Activated CD8-positive, alpha-beta memory T cell treated with anti-CD3 and anti-CD28 coated beads, Interleukin-2, amount 50 U/mL, for 1 hour (primary cell): Measurements from ENCODE around the gene RABEP2.
"Not testable (repeated sequence)": the region's sequence is repeated elsewhere in the genome, so short reads cannot be mapped to it uniquely, and the experiment has no call there.

Experiments
- DNase-seq: peaks from one replicate; pipeline ENCODE4 v3.0.0-alpha.2; 2020; ENCODE audit errors: extremely low read depth

RABEP2 gene, protein sequence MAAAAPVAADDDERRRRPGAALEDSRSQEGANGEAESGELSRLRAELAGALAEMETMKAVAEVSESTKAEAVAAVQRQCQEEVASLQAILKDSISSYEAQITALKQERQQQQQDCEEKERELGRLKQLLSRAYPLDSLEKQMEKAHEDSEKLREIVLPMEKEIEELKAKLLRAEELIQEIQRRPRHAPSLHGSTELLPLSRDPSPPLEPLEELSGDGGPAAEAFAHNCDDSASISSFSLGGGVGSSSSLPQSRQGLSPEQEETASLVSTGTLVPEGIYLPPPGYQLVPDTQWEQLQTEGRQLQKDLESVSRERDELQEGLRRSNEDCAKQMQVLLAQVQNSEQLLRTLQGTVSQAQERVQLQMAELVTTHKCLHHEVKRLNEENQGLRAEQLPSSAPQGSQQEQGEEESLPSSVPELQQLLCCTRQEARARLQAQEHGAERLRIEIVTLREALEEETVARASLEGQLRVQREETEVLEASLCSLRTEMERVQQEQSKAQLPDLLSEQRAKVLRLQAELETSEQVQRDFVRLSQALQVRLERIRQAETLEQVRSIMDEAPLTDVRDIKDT

DNA sequence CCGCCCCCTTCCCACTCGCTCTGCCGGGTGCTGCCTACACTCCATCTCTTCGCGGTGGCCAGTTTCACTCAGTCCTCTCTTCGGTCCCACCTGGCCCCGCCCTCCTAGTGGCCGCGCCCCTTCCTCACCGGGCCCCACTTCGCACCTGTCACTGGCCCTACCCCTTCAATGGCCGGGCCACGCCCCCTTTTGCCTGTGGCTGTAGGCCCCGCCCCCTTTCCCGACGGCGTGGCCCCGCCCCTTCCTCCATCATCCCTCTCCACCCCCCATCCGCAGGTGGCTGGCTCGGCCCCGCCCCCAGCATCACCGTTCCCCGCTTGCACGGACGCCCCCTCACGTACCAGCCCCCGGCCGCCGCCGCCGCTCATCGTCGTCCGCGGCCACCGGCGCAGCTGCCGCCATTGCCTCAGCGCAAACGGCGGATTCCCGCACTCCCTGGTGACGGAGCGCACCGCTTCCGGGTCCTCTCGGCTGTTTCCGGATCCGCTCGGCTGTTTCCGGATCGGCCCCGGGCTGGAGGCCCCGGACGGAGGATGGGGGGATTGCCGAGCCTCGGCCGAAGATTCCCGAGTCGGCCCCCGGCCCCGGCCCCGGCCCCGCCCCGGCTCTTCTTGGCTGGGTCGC lies at the start of gene RABEP2:
Gene RABEP2 (minus strand): TSS at position 477 of the 624 bp plus-strand sequence. CDS start 75 bp downstream, at position 402.
- DNase-seq = peak; percentile 78

DNA sequence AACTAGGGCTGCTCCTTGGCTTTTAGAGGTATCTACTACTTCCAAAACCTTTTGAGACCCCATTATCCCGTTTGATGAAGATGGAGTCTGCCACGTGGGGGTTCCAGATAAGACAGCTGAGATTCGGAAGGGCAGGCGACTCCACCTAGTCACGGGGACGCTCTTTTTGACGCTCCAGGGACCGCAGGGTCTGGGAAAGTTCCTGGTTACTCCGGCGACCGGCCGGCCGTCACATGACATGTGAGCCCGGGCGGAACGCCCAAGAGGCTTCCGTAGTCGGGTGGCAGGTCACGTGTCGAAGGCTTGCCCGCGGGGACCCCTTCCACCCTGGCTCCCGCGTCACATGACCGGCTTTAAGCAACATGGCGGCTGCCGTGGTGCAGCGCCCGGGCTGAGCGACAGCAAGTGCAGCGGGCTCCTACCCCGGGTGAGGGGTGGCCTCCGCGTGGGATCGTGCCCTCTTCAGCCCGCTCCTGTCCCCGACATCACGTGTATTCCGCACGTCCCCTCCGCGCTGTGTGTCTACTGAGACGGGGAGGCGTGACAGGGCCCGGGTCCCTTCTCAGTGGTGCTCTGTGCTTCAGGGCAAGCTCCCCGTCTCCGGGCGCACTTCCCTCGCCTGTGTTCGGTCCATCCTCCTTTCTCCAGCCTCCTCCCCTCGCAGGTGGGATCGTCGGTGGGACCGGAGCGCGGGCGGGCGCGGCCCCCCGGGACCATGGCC lies 49.6 kb upstream of the RABEP2 start, which contains the start of gene SPNS1:
Gene SPNS1 (plus strand): TSS at position 342 of the 721 bp plus-strand sequence. CDS start 374 bp downstream, at position 716.
- DNase-seq = peak; percentile 79

DNA sequence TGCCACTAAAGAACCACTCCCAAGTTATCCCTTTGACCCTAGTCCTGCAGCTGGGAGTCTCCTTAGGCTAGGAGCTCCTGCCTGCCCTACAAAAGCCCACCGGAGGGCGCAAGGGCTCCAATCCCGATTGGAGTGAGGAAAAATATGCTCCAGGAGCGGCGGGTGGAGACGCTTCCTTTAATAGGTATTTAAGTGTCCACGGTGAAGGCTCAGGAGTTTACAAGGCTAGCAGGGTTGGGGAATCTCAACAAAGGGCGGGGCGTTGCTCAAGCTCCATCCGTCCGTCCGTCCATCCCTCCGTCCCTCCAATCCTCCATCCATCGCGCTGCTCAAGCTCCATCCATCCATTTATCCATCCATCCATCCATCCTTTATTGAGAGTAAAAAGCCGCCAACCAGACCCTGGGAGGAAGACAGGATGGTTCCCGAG lies 49.0 kb upstream of the RABEP2 start:
- DNase-seq = no peak

DNA sequence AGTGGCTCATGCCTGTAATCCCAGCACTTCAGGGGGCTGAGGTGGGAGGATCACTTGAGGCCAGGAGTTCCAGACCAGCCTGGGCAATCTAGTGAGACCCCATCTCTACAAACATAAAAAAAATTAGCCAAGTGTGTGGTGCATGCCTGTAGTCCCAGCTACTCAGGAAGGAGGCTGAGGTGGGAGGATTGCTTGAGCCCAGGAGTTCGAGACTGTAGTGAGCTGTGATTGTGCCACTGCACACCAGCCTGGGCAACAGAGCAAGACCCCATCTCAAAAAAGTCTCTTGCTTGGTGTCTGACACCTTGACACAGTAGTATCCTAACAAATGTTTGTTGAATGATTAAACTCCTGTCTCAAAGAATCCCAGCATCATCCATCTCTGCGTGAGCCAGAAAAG lies 44.7 kb upstream of the RABEP2 start:
- not testable (repeated sequence) for DNase-seq

DNA sequence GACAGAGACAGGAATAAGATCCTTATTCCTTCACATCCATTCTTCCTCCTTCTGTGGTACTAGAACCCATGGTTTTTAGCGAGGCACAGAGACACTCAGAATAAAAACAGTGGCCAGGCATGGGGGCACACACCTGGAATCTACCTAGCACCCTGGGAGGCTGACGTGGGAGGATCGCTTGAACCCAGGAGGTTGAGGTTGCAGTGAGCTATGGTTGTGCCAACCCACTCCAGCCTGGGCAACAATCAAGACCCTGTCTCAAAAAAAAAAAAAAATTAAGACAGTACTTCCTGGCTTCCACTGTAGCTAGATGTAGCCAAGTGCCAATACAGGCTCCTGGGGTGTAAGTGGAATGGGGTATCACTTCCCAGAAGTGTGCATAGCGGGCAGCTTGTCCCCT lies 42.1 kb upstream of the RABEP2 start:
- DNase-seq = no peak

DNA sequence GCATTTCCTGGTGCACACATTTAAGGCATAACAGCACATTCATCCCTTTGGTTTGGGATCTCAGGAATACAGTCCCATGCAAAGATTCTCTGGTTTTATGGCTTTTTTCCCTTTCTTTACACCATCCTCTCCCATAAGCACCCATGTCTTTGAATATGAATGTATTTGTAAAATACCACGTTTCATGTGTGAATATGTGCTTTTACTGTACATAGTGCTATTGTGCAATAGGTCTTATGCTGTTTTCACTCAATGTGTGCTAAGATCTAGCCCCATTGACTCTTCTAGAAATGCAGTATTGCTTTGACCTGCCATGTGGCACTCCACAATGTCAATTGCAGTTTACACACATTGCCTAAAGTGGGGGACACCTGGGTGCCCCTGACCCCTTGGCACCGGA lies 39.5 kb upstream of the RABEP2 start:
- no peak for DNase-seq

DNA sequence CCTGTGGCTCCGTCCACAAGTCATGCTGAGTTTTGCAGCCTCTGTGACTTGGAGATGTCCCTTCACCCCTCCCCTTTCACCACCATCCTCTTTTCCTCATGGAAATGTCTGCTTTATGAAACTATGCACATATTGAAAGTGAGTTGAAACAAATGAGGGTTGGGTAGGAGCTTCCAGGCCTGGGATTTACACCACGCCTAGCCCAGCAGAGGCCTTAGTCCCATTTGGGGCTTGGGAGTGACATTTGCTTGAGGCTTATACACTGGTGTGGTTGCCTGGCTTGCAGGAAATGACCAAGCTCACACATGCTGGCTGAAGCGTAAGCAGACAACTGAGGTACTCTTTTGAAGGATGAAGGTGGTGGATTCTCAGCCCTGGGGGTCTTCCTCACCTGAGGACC lies 39.0 kb upstream of the RABEP2 start:
- DNase-seq = no peak

DNA sequence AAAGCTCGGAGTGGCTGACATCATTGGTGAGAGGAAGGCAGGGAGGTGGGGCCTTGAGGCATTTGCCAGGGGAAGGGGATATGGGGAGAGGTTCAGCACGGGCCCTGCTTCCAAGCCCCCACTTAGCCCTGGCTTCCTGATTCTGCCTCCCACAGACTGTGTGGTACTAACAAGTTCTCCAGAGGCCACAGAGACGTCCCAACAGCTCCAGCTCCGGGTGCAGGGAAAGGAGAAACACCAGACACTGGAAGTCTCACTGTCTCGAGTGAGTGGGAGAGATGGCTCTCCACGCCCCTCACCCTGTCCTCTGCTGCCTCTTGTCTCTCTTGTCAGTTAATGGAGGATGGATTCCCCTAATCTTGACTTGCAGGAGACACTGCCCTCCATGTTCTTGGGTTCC lies 33.8 kb upstream of the RABEP2 start:
- DNase-seq = no peak

DNA sequence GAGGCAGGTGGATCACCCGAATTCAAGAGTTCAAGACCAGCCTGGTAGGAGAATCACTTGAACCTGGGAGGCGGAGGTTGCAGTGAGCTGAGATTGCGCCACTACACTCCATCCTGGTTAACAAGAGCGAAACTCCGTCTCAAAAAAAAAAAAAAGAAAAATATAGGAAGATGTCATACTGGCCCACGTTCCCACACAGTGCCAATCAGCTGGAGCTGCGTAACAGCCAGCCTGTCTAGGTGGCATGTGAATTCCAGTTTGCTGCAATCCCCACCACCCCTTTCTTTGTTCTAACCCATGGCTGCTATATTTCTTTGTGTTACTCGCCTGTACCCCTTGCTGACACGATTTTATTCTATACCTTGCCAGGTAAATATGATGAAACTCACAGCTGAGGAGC lies 33.2 kb upstream of the RABEP2 start:
- no peak for DNase-seq

DNA sequence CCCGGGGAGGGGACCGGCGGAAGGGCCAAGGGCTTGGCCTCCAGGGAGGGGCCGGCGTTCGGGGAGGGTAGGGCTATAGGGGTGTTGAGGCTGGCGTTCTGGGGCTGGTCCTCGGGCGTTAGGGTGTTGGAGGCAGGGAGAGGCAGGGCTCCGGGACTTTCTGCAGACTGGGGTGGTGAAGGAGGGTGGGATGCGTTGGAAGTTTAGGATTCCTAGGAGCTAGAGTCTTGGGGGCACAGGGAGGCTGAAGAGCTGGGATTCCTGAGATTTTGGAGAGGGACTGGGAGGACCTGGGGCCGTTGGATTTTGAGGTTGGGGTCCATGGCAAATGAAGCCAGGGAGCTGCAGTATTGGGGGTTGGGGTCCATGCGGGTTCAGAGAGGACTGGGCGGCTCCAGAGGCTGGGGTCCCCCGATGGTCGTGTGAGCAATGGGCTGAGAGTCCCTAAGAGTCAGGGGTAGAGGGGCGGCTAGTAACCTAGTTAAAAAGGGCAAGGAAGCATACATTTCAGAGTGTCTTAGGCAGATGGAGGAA lies 26.4 kb upstream of the RABEP2 start:
- no peak for DNase-seq

DNA sequence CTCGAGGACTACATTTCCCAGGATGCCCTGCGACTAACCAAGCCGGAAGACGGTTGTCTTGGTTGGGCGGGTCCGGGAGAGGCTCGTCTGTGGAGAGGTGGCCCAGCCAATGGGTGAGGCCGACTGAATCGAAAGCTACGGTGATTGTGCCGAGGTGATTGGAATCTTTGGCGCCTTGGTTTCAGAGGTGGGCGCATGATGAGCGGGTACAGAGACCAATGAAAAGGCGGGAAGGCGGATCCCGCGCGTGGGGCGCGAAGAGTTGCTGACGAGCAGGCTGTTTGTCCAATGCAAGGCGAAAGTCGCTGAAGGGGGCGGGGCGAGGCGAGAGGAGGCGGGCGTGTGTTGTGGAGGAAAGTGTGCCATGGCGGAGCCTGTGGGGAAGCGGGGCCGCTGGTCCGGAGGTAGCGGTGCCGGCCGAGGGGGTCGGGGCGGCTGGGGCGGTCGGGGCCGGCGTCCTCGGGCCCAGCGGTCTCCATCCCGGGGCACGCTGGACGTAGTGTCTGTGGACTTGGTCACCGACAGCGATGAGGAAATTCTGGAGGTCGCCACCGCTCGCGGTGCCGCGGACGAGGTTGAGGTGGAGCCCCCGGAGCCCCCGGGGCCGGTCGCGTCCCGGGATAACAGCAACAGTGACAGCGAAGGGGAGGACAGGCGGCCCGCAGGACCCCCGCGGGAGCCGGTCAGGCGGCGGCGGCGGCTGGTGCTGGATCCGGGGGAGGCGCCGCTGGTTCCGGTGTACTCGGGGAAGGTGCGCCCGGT lies 25.8 kb upstream of the RABEP2 start, which contains the start of gene NFATC2IP:
Gene NFATC2IP (plus strand): TSS at position 290 of the 762 bp plus-strand sequence. CDS start 75 bp downstream, at position 365.
- DNase-seq = peak; percentile 99

DNA sequence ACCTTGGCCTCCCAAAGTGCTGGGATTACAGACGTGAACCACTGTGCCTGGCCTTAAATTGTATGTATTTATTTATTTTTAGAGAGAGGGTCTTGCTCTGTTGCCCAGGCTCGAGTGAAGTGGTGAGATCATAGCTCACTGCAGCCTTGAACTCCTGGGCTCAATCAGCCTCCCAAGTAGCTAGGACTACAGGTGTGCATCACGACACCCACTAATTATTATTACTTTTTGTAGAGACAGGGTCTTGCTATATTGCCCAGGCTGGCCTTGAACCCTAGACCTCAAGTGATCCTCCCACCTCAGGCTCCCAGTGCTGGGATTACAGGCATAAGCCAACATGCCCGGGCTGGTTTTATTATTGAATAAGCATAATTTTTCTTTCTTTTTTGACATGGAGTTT lies 21.6 kb upstream of the RABEP2 start:
- no peak for DNase-seq

DNA sequence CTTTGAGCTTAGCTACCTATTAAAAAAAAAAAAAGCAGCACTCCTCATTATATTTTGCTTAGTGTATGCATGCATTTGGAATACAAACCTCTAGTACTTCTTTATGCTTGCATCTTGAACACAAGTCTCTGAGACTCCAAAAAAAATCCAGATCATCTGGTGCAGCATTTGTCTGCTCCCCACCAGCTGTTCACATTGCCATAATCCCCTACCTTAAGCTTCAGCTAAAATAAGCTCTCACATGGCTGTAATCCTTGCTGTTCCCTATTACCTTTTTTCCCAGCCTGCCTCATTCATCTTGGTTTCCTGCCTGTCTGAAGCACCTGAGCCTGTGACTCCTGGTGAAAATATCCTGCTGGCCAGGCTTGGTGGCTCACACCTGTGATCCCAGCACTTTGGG lies 18.2 kb upstream of the RABEP2 start:
- DNase-seq = no peak

DNA sequence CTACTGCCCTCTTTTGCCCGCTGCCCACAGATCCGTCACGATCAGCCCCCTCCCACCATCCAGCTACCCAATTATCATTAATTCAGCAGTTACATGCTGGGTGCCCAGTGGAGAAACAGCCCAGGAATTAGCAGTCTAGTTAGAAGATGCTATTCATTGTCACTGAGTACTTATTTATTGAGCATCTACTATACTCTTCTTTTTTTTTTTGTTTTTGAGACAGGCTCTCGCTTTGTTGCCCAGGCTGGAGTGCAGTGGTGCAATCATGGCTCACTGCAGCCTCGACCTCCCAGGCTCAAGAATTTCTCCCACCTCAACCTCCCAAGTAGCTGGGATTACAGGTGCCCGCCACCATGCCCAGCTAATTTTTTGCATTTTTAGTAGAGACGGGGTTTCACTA lies 14.8 kb upstream of the RABEP2 start:
- DNase-seq = not testable (repeated sequence)

DNA sequence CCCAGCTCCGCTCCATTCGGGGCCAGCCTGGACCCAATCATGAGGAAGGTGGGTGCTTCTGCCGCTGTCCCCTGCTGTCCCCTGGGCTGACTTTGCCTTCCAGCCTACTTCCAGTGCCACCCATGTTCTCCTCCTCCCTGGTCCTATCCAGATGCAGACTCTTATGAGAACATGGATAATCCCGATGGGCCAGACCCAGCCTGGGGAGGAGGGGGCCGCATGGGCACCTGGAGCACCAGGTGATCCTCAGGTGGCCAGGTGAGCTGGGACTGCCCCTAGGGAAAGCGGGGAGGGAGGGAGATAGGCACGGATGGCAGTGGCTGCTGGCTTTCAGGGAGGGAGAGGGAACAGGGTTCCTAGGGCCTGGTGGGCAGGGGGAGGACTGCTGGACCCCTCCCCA lies 13.7 kb upstream of the RABEP2 start:
- no peak for DNase-seq

DNA sequence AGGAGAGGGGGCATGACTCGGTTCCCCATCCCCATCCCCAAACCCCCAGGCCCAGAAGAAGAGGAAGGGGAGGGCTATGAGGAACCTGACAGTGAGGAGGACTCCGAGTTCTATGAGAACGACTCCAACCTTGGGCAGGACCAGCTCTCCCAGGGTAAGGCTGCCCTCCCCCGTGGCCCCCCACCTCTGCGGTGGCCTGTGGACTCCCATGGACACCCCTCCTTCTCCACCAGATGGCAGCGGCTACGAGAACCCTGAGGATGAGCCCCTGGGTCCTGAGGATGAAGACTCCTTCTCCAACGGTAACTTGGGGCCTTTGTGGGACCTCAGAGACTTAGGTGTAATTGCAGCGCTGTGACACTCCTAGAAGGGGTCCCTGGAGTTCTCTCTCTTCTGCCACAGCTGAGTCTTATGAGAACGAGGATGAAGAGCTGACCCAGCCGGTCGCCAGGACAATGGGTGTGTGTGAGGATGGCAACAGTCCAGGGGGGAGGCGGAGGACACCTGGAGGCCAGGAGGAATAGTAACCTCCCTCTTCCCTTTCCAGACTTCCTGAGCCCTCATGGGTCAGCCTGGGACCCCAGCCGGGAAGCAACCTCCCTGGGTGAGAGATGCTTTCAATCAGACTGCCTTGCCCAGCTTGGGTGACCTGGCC lies 12.3 kb upstream of the RABEP2 start:
- DNase-seq = no peak

DNA sequence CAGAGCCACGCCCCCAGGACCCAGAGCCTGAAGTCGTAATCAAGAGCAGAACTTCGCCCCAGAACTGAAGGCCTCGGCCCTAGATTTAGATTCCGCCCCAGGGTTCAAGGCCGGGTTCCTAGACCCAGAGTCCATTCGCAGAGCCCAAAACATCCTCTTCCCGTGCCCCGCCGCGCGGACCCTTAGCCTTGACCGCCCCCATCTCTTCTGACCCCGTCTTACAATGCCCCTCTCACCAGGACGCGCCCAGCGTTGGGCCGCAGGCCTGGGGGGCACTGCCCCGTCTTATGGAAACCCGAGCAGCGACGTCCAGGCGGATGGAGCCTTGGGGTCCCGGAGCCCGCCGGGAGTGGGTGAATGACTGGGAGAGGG lies 11.7 kb upstream of the RABEP2 start:
- no peak for DNase-seq

DNA sequence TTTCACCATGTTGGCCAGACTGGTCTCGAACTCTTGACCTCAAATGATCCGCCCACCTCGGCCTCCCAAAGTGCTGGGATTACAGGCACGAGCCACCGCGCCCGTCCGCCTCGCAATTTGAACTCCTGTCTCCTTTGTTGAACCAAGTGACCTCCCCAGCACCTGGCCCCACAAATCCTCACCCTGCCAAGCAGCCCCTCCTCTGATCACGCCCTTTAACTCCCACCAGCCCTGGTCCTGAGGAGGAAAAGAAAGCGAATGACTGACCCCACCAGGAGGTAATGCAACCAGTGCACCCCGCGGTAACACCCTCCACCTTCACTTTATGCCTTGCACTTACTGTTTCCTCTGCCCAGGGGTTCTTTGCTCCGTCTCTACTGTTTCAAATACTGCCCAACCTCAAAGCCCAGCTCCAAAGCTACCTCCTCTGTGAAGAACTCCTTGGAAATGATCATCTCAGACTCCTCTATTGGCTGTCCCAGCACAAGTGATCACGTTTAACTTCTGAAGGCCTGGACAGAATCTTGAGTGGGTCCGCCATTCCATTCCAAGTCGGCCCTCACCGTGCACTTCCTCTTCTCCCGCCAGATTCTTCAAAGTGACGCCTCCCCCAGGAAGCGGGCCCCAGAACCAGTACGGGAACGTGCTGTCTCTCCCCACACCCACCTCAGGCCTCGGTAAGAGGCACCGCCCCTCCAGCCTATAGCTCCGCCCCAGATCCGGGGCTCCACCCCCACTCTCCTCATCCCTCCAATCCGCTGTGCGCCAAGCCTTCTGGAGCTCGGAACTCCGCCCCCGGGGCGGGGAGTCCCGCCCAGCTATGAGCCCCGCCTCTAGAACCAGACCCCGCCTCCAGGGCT lies 11.1 kb upstream of the RABEP2 start:
- DNase-seq = peak; percentile 36

DNA sequence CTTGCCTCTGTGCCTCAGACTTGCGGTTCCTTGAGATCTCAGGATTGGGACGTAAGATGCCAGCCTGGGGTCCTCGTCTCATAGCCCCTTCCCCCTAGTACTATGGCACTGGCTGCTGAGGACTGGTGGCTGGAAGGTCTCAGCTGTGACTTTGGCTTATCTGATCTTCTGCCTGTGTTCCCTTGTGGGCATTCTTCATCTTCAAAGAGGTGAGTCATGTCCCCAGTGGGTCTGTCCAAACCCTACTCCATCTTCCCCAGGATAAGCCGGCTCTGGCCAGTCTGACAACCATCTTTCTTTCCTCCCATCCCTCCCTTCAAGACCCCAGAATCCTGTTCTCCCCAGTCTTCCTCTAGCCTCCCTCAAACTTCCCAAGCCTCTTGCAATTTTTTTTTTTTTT lies 10.3 kb upstream of the RABEP2 start:
- DNase-seq = no peak

DNA sequence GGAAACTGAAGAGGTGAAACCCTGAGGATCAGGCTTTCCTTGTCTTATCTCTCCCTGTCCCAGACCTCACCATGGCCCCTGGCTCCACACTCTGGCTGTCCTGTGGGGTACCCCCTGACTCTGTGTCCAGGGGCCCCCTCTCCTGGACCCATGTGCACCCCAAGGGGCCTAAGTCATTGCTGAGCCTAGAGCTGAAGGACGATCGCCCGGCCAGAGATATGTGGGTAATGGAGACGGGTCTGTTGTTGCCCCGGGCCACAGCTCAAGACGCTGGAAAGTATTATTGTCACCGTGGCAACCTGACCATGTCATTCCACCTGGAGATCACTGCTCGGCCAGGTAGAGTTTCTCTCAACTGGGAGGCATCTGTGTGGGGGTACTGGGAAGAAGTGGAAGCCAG lies 8.1 kb upstream of the RABEP2 start:
- DNase-seq = no peak
